HEK293T (cell line): ENCODE measurements around the gene PRKCH.

Source experiments
- ARNT ChIP-seq: fragments of 450-650 bp; IDR thresholded peaks from 2 replicates; pipeline ENCODE4 v1.6.1; 2017; ENCODE audit warnings: mild to moderate bottlenecking
- FOXM1 ChIP-seq: fragments of 450-650 bp; IDR thresholded peaks from 2 replicates; pipeline ENCODE4 v1.6.1; 2017; ENCODE audit warnings: mild to moderate bottlenecking, borderline replicate concordance
- HDGF ChIP-seq: fragments of 450-650 bp; IDR thresholded peaks from 2 replicates; pipeline ENCODE4 v1.6.1; 2017; ENCODE audit warnings: antibody characterized with exemption, borderline replicate concordance
- PKNOX1 ChIP-seq: fragments of 450-650 bp; IDR thresholded peaks from 2 replicates; pipeline ENCODE4 v1.6.1; 2016
- SUZ12 ChIP-seq: fragments of 450-650 bp; IDR thresholded peaks from 2 replicates; pipeline ENCODE4 v1.6.1; 2016; ENCODE audit warnings: mild to moderate bottlenecking

- TF ChIP-seq PKNOX1 (no peak), FOXM1 (no peak), SUZ12 (no peak), ARNT (no peak), HDGF (no peak)
Observed at GRCh38 chr14:61561657-61562276, 240.4 kb downstream of the PRKCH start.
